Spleen (tissue), 7 donors: Measurements from ENCODE around the gene IFNGR1.

Experiments
- CTCF ChIP-seq, 11 experiments: fragments of 200-600 bp in 7 of 11; fragments of 450-650 bp in 4 of 11; sonication (generic) in 4 of 11; IDR thresholded peaks in 8 of 11; conservative IDR thresholded peaks in 3 of 11; 1 replicate in 7 of 11; 2 replicates in 4 of 11; pipeline versions ENCODE4 v1.4.0 to v1.8.0; 2016 to 2021; ENCODE audit warnings: antibody characterized with exemption in 11 of 11, inconsistent platforms in 4 of 11, mild to moderate bottlenecking in 1 of 11
- POLR2A ChIP-seq, 3 donors: fragments of 450-650 bp; IDR thresholded peaks; one replicate each; pipeline ENCODE4 v1.5.1; 2017; ENCODE audit warnings: antibody characterized with exemption in 3 of 3, mild to moderate bottlenecking in 1 of 3
- POLR2AphosphoS5 ChIP-seq, 3 donors: sonication (generic); formaldehyde crosslinking; IDR thresholded peaks; one replicate each; pipeline ENCODE4 v1.5.1; 2017; ENCODE audit warnings: antibody characterized with exemption in 3 of 3
- donor health status: DM: no; HTN: no; CAD: no; lungs with moderate emphysema.
- donor health status: DM: no; HTN: no; CAD: no.
- donor health status: DM: no; HTN: no; CAD: no.

DNA sequence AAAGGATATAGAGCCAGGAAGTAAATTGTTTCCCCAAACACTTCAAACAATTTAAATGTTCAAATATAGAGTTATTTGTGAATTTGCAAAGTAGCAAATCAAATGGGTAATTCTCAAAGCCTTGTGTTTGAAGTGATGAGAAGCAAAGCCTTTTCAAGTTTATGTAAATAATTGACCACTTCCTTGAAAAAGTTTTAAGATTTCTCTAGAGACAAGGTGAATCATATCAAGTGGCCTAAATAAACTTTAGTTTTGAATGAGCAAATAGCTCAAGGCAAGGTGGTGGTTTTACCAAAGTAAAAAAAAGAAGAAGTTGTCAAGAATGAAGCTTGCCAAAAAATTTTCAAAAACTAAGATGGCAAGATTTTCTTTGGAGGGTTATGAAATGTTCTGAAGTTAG lies 42.6 kb upstream of the IFNGR1 start:
- TF ChIP-seq CTCF (IDR thresholded peaks at IDR 0.05 in 8 of 11, conservative IDR thresholded peaks at IDR 0.05 in 3 of 11), result no peak
- no peak for TF ChIP-seq POLR2AphosphoS5 (IDR thresholded peaks at IDR 0.05)
- no peak for TF ChIP-seq POLR2A (IDR thresholded peaks at IDR 0.05)
